Adrenal gland (tissue), 12 donors: ENCODE results near the gene EIF3D. TPM values are rescaled to one million over a fixed set of nuclear protein-coding genes. Genes with fewer than 3 reads are reported as not detected.
"Not testable (repeated sequence)": the region's sequence is repeated elsewhere in the genome, so short reads cannot be mapped to it uniquely, and the experiment has no call there.

ENCODE experiments used
- DNase-seq, 7 donors: peaks; one replicate each; pipeline ENCODE4 v3.0.0-alpha.2; 2019 to 2020
- H3K27ac ChIP-seq, 5 donors: fragments of 200-600 bp; sonication (generic) in 4 of 5; 1 replicate in 3 of 5; 2 replicates in 2 of 5; pipeline versions ENCODE4 v1.5.1 to v1.8.0; 2016 to 2020; ENCODE audit warnings: mild to moderate bottlenecking in 1 of 5
- H3K27me3 ChIP-seq: fragments of 200-600 bp; 2 replicates; pipeline ENCODE4 v1.8.0; 2021
- H3K36me3 ChIP-seq, 2 donors: fragments of 200-600 bp; replicated peaks in 1 of 2; 1 replicate in 1 of 2; 2 replicates in 1 of 2; pipeline versions ENCODE4 v1.5.1 to v1.8.0; 2018 to 2022
- H3K4me1 ChIP-seq, 2 donors: fragments of 200-600 bp; replicated peaks in 1 of 2; 1 replicate in 1 of 2; 2 replicates in 1 of 2; pipeline versions ENCODE4 v1.5.1 to v1.8.0; 2018 to 2021
- H3K4me3 ChIP-seq, 4 donors: fragments of 200-600 bp; sonication (generic) in 3 of 4; one replicate each; pipeline ENCODE4 v1.5.1; 2016 to 2018
- H3K9me3 ChIP-seq, 3 donors: fragments of 200-600 bp; sonication (generic) in 1 of 3; replicated peaks in 1 of 3; 1 replicate in 2 of 3; 2 replicates in 1 of 3; pipeline versions ENCODE4 v1.5.1 to v1.8.0; 2016 to 2021
- POLR2A ChIP-seq, 2 donors: fragments of 450-650 bp; IDR thresholded peaks; one replicate each; pipeline ENCODE4 v1.6.1; 2017; ENCODE audit warnings: antibody characterized with exemption in 2 of 2, mild to moderate bottlenecking in 2 of 2, moderate library complexity in 1 of 2
- WGBS, 4 donors: extraction: QIAGEN DNeasy Blood & Tissue Kit in 2 of 4; methylation state at CpG; one replicate each; pipeline versions ENCODE4 v1.1.5 to v1.1.7; 2013 to 2017; 5-methylcytosine and 5-hydroxymethylcytosine counted together
- intact Hi-C, 2 donors: fragments of 100-400 bp; cut with DNase I; formaldehyde crosslinking; loops; one replicate each; pipeline versions ENCODE4 v1.14.1 to v1.15.0; 2022 to 2023
- polyA plus RNA-seq, 3 donors: library from polyadenylated mRNA; stranded (reverse); fragments of 200-250 nt in 2 of 3; fragments of 350-450 nt in 1 of 3; fragmentation: Illumina TruSeq in 1 of 3; extraction: RNeasy Lipid Tissue Mini Kit (QIAGEN cat#74804) in 1 of 3; gene quantifications; one replicate each; pipeline ENCODE4 v1.2.3, GENCODE V29; 2013 to 2014
- total RNA-seq, 9 donors: library from RNA; depleted of rRNA in 4 of 9; stranded (reverse); fragments of >200 nt in 4 of 9; fragments of 120-200 nt in 1 of 9; fragmentation: NEBNext Ultra II Directional in 1 of 9; extraction: Animal tissue kit (Norgen Biotek cat#: 25700) in 1 of 9; gene quantifications; one replicate each; pipeline versions ENCODE4 v1.1.0 to v1.2.4, GENCODE V29; 2013 to 2023
- TF ChIP-seq, protein P1 (sequence below), 6 experiments: fragments of 450-650 bp in 4 of 6; fragments of 200-600 bp in 2 of 6; sonication (generic) in 1 of 6; IDR thresholded peaks; 1 replicate in 5 of 6; 2 replicates in 1 of 6; pipeline versions ENCODE4 v1.5.1 to v1.8.0; 2016 to 2021; ENCODE audit warnings: antibody characterized with exemption in 6 of 6, mild to moderate bottlenecking in 2 of 6, moderate library complexity in 1 of 6
- donor health status: healthy with polysubstance abuse.
- donor health status: Bipolar disorder and iron deficiency.
- donor health status: DM: yes; HTN: yes; CAD: no.
- donor health status: DM: no; HTN: no; CAD: no.
- donor health status: DM: no; HTN: no; CAD: no.
- donor health status: DM: yes; HTN: yes; CAD: no.

Gene EIF3D
- total and polyA plus RNA-seq, 12 donors: 118 to 319 (median 174) TPM

DNA sequence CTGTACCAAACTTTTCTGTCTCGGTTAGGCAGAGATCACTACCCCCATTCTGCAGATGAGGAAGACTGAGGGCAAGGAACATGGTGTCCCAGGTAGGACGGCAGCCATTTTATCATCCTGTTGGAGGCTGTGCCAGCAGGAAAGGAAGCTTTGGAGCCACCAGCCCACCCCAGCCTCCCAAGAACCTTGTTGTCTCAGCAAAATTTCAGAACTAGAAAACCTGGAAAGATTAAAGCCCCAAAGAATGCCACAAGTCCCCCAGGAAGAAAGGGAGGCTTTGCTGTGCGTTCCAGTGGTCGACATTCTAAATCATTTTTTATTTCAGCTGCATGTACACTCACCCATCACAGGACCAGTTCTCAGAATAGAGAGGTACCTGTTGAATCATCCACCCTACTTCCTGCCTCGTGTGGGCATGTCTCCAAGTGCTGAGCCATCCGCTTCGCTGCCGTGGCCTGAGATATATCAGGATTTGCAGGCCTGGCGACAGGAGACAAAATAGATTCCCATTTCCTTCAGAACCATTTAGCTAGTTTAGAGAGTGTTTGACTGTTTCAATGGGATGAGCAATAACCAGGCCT lies 13.0 kb upstream of the EIF3D start:
- TF ChIP-seq POLR2A (IDR thresholded peaks at IDR 0.05): no peak
- TF ChIP-seq, protein P1, sequence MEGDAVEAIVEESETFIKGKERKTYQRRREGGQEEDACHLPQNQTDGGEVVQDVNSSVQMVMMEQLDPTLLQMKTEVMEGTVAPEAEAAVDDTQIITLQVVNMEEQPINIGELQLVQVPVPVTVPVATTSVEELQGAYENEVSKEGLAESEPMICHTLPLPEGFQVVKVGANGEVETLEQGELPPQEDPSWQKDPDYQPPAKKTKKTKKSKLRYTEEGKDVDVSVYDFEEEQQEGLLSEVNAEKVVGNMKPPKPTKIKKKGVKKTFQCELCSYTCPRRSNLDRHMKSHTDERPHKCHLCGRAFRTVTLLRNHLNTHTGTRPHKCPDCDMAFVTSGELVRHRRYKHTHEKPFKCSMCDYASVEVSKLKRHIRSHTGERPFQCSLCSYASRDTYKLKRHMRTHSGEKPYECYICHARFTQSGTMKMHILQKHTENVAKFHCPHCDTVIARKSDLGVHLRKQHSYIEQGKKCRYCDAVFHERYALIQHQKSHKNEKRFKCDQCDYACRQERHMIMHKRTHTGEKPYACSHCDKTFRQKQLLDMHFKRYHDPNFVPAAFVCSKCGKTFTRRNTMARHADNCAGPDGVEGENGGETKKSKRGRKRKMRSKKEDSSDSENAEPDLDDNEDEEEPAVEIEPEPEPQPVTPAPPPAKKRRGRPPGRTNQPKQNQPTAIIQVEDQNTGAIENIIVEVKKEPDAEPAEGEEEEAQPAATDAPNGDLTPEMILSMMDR (IDR thresholded peaks at IDR 0.05): no peak
- intact Hi-C loops: no loop called here
- 28 to 31% (median 30%) methylated on average over 9 of the region's 9 CpGs for WGBS, 4 donors

DNA sequence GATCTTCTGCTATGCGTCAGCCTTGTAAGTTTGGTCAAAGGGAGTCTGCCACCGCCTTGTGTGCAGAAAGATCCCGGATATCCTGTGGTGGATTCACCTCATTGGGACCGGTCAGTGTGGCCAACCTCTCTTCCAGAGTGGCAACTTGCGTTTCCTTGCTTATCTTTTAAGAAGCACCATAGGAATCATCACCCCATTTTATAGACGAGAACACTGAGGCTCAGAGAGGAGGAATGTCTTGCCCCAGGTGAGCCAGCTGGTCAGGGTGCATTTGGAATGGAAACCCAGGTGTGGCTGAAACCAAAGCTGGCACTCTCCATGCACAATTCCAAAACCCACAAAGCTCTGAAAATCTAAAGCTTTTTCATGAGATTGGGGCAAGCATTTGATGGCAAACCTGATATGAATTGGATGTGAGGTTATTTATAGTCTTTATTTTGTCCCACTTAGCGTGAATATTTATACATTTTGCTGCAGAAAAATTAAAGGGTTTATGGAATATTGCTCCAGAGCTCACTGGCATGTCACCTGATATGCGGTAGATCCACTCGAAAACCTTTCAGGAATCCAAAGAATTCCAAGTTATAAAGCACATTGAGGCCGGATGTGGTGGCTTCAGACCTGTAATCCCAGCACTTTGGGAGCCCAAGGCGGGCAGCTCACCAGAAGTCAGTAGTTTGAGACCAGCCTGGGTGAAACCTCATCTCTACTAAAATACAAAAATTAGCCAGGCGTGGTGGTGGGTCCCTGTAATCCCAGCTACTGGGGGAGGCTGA lies 12.1 kb upstream of the EIF3D start:
- H3K36me3 ChIP-seq: no peaks in the 10 kb centered on the region
- no peak for TF ChIP-seq POLR2A (IDR thresholded peaks at IDR 0.05)
- TF ChIP-seq, protein P1 (IDR thresholded peaks at IDR 0.05): no peak
- H3K4me3 ChIP-seq: no peak overlapping the region
- no peak overlapping the region for H3K27ac ChIP-seq
- H3K4me1 ChIP-seq: no peaks in the 10 kb centered on the region
- intact Hi-C loops: no loop called here
- WGBS, 4 donors: 66 to 75% (median 70%) methylated on average over 12 of the region's 12 CpGs
- H3K27me3 ChIP-seq: no peaks in the 10 kb centered on the region
- no peaks in the 10 kb centered on the region for H3K9me3 ChIP-seq
- DNase-seq: no peak

More for the DNA sequence above, 13.0 kb upstream of the EIF3D start:
- no peaks in the 10 kb centered on the region for H3K9me3 ChIP-seq
- no peaks in the 10 kb centered on the region for H3K4me1 ChIP-seq
- no peaks in the 10 kb centered on the region for H3K27me3 ChIP-seq
- no peaks in the 10 kb centered on the region for H3K36me3 ChIP-seq
- DNase-seq: peak; percentile 65 to 82 (median 77)
- H3K4me3 ChIP-seq: no peak overlapping the region
- peak overlapping the region in 1 of 5 donors; percentile 35 for H3K27ac ChIP-seq

DNA sequence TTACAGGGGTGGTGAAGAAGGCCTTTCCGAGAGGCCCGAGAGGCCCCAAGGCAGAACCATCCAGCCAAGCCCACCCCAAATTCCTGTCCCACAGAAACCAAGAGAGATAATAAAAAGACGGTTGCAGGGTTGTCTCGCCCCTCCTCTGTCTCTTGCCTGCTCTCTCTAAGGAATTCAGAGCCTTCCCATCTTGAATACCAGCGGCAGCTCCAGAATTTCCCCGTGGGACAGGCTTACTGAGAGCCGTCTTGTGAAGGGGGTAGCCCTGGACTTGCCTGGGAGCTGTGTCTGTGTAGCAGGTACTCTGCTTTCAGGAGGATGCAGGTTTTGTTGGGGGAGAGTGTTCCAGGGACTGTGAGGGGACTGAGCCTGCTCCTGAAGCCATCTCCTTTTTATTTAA lies 9.6 kb upstream of the EIF3D start:
- Histone ChIP-seq H3K27ac (no peak overlapping the region), H3K27me3 (no peaks in the 10 kb centered on the region), H3K36me3 (no peaks in the 10 kb centered on the region), H3K4me1 (no peaks in the 10 kb centered on the region), H3K4me3 (no peak overlapping the region), H3K9me3 (no peaks in the 10 kb centered on the region)
- TF ChIP-seq, protein P1 (IDR thresholded peaks at IDR 0.05): no peak
- TF ChIP-seq POLR2A (IDR thresholded peaks at IDR 0.05): no peak
- intact Hi-C loops: no loop called here
- no peak for DNase-seq
- WGBS, 4 donors: 37 to 56% (median 50%) methylated on average over 7 of the region's 7 CpGs

DNA sequence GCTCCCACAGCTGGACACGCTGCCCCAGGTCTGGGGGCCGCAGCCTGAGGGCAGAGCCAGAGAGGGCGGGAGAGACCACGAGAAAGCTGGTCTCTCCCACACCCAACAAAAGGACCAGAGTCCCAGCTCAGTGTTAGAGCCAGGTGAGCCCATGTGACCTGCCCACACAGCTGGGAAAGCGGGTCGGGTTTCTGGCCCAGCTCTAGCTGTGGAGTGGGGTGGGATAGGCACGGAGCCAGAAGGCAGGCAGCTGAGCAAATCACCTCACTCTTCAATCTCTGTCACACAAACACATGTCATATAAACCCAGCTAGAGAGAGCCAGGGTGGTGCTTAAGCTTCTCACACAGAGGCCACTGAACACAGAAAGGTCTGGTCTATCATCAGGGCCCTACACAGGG lies 7.8 kb upstream of the EIF3D start:
- 58 to 77% (median 66%) methylated on average over 4 to 7 of the region's 7 CpGs; no CpG with 5 or more reads in 1 of the 4 donors for WGBS, 4 donors
- no peak overlapping the region for H3K27ac ChIP-seq
- DNase-seq: no peak
- H3K4me3 ChIP-seq: no peak overlapping the region
- TF ChIP-seq POLR2A (IDR thresholded peaks at IDR 0.05): no peak
- TF ChIP-seq, protein P1 (IDR thresholded peaks at IDR 0.05): no peak
- no peaks in the 10 kb centered on the region for H3K4me1 ChIP-seq
- H3K36me3 ChIP-seq: no peaks in the 10 kb centered on the region
- intact Hi-C loops: no loop called here
- no peaks in the 10 kb centered on the region for H3K9me3 ChIP-seq
- no peaks in the 10 kb centered on the region for H3K27me3 ChIP-seq

DNA sequence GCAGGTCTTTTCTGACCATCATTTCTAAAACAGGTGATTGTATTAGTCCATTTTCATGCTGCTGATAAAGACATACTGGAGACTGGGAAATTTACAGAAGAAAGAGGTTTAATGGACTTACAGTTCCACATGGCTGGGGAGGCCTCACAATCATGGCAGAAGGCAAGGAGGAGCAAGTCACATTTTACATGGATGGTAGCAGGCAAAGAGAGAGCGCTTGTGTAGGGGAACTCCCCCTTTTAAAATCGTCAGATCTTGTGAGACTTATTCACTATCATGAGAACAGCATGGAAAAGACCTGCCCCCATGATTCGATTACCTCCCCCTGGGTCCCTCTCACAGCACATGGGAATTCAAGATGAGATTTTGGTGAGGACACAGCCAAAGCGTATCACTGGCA lies 4.4 kb upstream of the EIF3D start:
- H3K36me3 ChIP-seq, H3K4me3 ChIP-seq, intact Hi-C loops, DNase-seq, H3K9me3 ChIP-seq, H3K27me3 ChIP-seq, H3K27ac ChIP-seq, H3K4me1 ChIP-seq: not testable (repeated sequence)
- 76 to 89% (median 82%) methylated on average over 4 of the region's 4 CpGs for WGBS, 4 donors
